Mucosa of descending colon (tissue), 3 donors: ENCODE measurements around the gene TMEM234. TPM values are rescaled to one million over a fixed set of nuclear protein-coding genes. Genes with fewer than 3 reads are reported as not detected.

Source experiments
- ATAC-seq: fragments of 200-7000 bp; cut with Tn5 transposase; one replicate; pipeline ENCODE4 v1.9.1; 2020; ENCODE audit warnings: mild to moderate bottlenecking, moderate library complexity
- DNase-seq, 3 donors: peaks; one replicate each; pipeline ENCODE4 v3.0.0-alpha.2; 2020
- H3K36me3 ChIP-seq: fragments of 200-600 bp; one replicate; pipeline ENCODE4 v1.8.0; 2021; ENCODE audit warnings: low read depth, mild to moderate bottlenecking
- H3K4me1 ChIP-seq: fragments of 200-600 bp; one replicate; pipeline ENCODE4 v1.8.0; 2021; ENCODE audit warnings: low read depth, mild to moderate bottlenecking
- H3K4me3 ChIP-seq: fragments of 200-600 bp; one replicate; pipeline ENCODE4 v1.8.0; 2021; ENCODE audit warnings: mild to moderate bottlenecking
- H3K9me3 ChIP-seq: fragments of 200-600 bp; one replicate; pipeline ENCODE4 v1.8.0; 2021; ENCODE audit warnings: mild to moderate bottlenecking
- CTCF ChIP-seq: fragments of 200-600 bp; IDR thresholded peaks from one replicate; pipeline ENCODE4 v1.8.0; 2022; ENCODE audit warnings: antibody characterized with exemption, mild to moderate bottlenecking
- intact Hi-C, 2 donors: fragments of 100-400 bp; cut with DNase I in 1 of 2; cut with micrococcal nuclease in 1 of 2; formaldehyde crosslinking; loops; one replicate each; pipeline versions ENCODE4 v1.11.0 to v1.11.1; 2022; cut with DNase I, micrococcal nuclease
- total RNA-seq, 3 donors: library from RNA; stranded (reverse); fragmentation: NEBNext Ultra II Directional in 2 of 3; extraction: Animal tissue kit (Norgen Biotek cat#: 25700) in 2 of 3; gene quantifications; one replicate each; pipeline versions ENCODE4 v1.2.1 to v1.2.4, GENCODE V29; 2021 to 2023
- donor health status: DM: no; HTN: no; CAD: no; lungs with moderate emphysema.
- donor health status: DM: no; HTN: no; CAD: no.
- donor health status: DM: no; HTN: yes; CAD: no.

The TMEM234 gene
- total RNA-seq, 3 donors from 2014 or later = 21.1 to 35.6 (median 28.0) TPM

- H3K4me1 ChIP-seq = peaks cover 8% of the 10 kb centered on the region
- H3K9me3 ChIP-seq = no peaks in the 10 kb centered on the region
- H3K36me3 ChIP-seq = no peaks in the 10 kb centered on the region
- H3K4me3 ChIP-seq = peak overlapping the region; percentile 25
- intact Hi-C loops = no loop called here
- ATAC-seq (peak; percentile 80), DNase-seq (peak; percentile 74 to 87 (median 86))
- no peak for TF ChIP-seq CTCF
Measured at GRCh38 chr1:32240140-32240951, 18.2 kb upstream of the TMEM234 start.

GRCh38 chr1:32239790-32240139 is 17.6 kb upstream of the TMEM234 start:
- Histone ChIP-seq H3K4me1 (peaks cover 8% of the 10 kb centered on the region), H3K9me3 (no peaks in the 10 kb centered on the region), H3K36me3 (no peaks in the 10 kb centered on the region), H3K4me3 (no peak overlapping the region)
- intact Hi-C loops = no loop called here
- ATAC-seq (peak; percentile 2), DNase-seq (peak in 2 of 3 donors; percentile 50 to 65)
- no peak for TF ChIP-seq CTCF

GRCh38 chr1:32239337-32239736 is 17.2 kb upstream of the TMEM234 start:
- no peaks in the 10 kb centered on the region for H3K9me3 ChIP-seq
- H3K4me1 ChIP-seq = peaks cover 8% of the 10 kb centered on the region
- intact Hi-C loops = no loop called here
- DNase-seq (no peak), ATAC-seq (peak; percentile 15)
- no peak overlapping the region for H3K4me3 ChIP-seq
- no peak for TF ChIP-seq CTCF
- no peaks in the 10 kb centered on the region for H3K36me3 ChIP-seq

- no peak for ATAC-seq
Measured at GRCh38 chr1:32234792-32235191, 12.6 kb upstream of the TMEM234 start.

GRCh38 chr1:32232558-32233304 is 10.6 kb upstream of the TMEM234 start:
- H3K36me3 ChIP-seq = peaks cover 10% of the 10 kb centered on the region
- H3K9me3 ChIP-seq = no peaks in the 10 kb centered on the region
- no peaks in the 10 kb centered on the region for H3K4me1 ChIP-seq
- no peak for TF ChIP-seq CTCF
- ATAC-seq (no peak), DNase-seq (no peak)
- intact Hi-C loops = no loop called here
- H3K4me3 ChIP-seq = no peak overlapping the region

More at GRCh38 chr1:32234792-32235191, 12.6 kb upstream of the TMEM234 start:
- Histone ChIP-seq H3K36me3 (peaks cover 9% of the 10 kb centered on the region), H3K4me1 (no peaks in the 10 kb centered on the region), H3K9me3 (no peaks in the 10 kb centered on the region), H3K4me3 (no peak overlapping the region)
- DNase-seq = no peak
- no peak for TF ChIP-seq CTCF
- intact Hi-C loops = no loop called here
